Measurements from ENCODE around the gene HGD. TPM values are rescaled to one million over a fixed set of nuclear protein-coding genes. Genes with fewer than 3 reads are reported as not detected.

Gene HGD
- total and polyA plus RNA-seq, 2 donors (not counting 3 experiments of a cell fraction or from before 2014, with no cell fraction given), result 0.18 to 0.22 TPM

- Histone ChIP-seq H3K36me3 (ENCODE audit: control insufficient read depth in 2 of 2, extremely low read depth in 1 of 2, insufficient read depth in 2 of 2, low read length in 2 of 2) (no peaks in the 10 kb centered on the region), H3K27ac (ENCODE audit: insufficient read depth, low read depth, low read length) (no peak overlapping the region), H3K9ac (replicated peaks; ENCODE audit: extremely low read depth, insufficient read depth, low read length) (no peak overlapping the region), H3K4me1 (ENCODE audit: control insufficient read depth, extremely low read depth, insufficient read depth, low read length) (no peaks in the 10 kb centered on the region), H4K20me1 (replicated peaks; ENCODE audit: control insufficient read depth, extremely low read depth, insufficient read depth, low read length) (no peaks in the 10 kb centered on the region), H3K79me2 (ENCODE audit: control insufficient read depth, insufficient read depth, low read length) (peaks cover 5% of the 10 kb centered on the region), H3K4me3 (replicated peaks in 1 of 3; ENCODE audit: insufficient read depth in 1 of 3, low read depth in 1 of 3, low read length in 3 of 3) (no peak overlapping the region), H3K9me1 (replicated peaks; ENCODE audit: control insufficient read depth, extremely low read depth, insufficient read depth, low read length) (no peaks in the 10 kb centered on the region), H2AFZ (ENCODE audit: low read depth, low read length) (no peak overlapping the region), H3K9me3 (replicated peaks; ENCODE audit: control insufficient read depth, insufficient read depth, low read length) (peaks cover 2% of the 10 kb centered on the region), H3K27me3 (ENCODE audit: control insufficient read depth in 2 of 2, insufficient read depth in 2 of 2, low read length in 2 of 2) (no peaks in the 10 kb centered on the region), H3K4me2 (ENCODE audit: insufficient read depth, low read length) (no peak overlapping the region)
- TF ChIP-seq POLR2AphosphoS5 (IDR thresholded peaks at IDR 0.05; ENCODE audit: insufficient read depth, low read depth, low read length) (no peak), POLR2A (IDR thresholded peaks at IDR 0.05; ENCODE audit: low read depth, low read length) (no peak), EZH2 (IDR thresholded peaks at IDR 0.05; ENCODE audit: borderline replicate concordance, low read depth, low read length, severe bottlenecking) (no peak), FOS (IDR thresholded peaks at IDR 0.05; ENCODE audit: borderline replicate concordance, insufficient read depth, low read length) (no peak), CTCF (IDR thresholded peaks at IDR 0.05; ENCODE audit: extremely low read depth in 1 of 2, insufficient read depth in 1 of 2, low read depth in 1 of 2, low read length in 2 of 2) (no peak), MYC (IDR thresholded peaks at IDR 0.05; ENCODE audit: low read depth, low read length) (no peak), MAX (IDR thresholded peaks at IDR 0.05; ENCODE audit: insufficient read depth, insufficient read length) (no peak), JUN (IDR thresholded peaks at IDR 0.05; ENCODE audit: borderline replicate concordance, insufficient read depth, insufficient read length, low read depth) (no peak), GATA2 (IDR thresholded peaks at IDR 0.05; ENCODE audit: insufficient read depth, insufficient read length, low read depth, low read length) (no peak)
- ChIA-PET POLR2A (no interaction called here), CTCF (interaction anchor here (0.6 to 1.9 kb wide), 2 partner anchors 9 to 89 kb away, joined by 3 to 7 read pairs; no protein-coding TSS in a partner anchor)
- FAIRE-seq, result no peak
- BruUV-seq (replicated peaks), result no TSS peak
- dilution Hi-C loops (cut with MboI; ENCODE audit: extremely low pct_ligation_motif_present, low sequenced_read_pairs) (no loop called here), intact Hi-C loops (cut with micrococcal nuclease) (no loop called here)
- DNase-seq (ENCODE audit: low read depth, low spot score), result no peak
Measured at GRCh38 chr3:120705884-120706582, 24.0 kb upstream of the HGD start.
